GM12878 (cell line): ENCODE measurements around the gene CRYBA2. TPM values are rescaled to one million over a fixed set of nuclear protein-coding genes. Genes with fewer than 3 reads are reported as not detected.
A peak's percentile ranks its signal among the peaks of the same experiment; 100 is the strongest.

ENCODE experiments used
- ATAC-seq: fragments of 200-7000 bp; cut with Tn5 transposase; 3 replicates; pipeline ENCODE4 v1.9.1; 2020; ENCODE audit warnings: mild to moderate bottlenecking, moderate library complexity
- BruUV-seq: library from RNA; stranded (reverse); fragments of 400-500 nt; replicated peaks from 2 replicates; lab custom pipeline; 2021; lab: Mats Ljungman, UMichigan
- CTCF ChIA-PET: fragments of 300-600 bp; sonication (Branson Sonifier 250); formaldehyde crosslinking; extraction: SDS; loops from one replicate; lab custom pipeline; 2021; ENCODE audit warnings: inconsistent platforms; lab: Yijun Ruan, JAX
- POLR2A ChIA-PET: fragments of 350-600 bp; formaldehyde crosslinking; extraction: SDS; loops from one replicate; lab custom pipeline; 2021; ENCODE audit warnings: inconsistent platforms; lab: Charles Lee
- RAD21 ChIA-PET: fragments of 300-600 bp; sonication (Branson Sonifier 250); formaldehyde crosslinking; loops from one replicate; lab custom pipeline; 2023; ENCODE audit warnings: antibody characterized with exemption; ENCODE audit not compliant: unreplicated experiment; lab: Charles Lee
- SMC1A ChIA-PET: fragments of 300-600 bp; sonication (Branson Sonifier 250); formaldehyde crosslinking; loops from one replicate; lab custom pipeline; 2023; ENCODE audit not compliant: unreplicated experiment, uncharacterized antibody; lab: Charles Lee
- DNase-seq: peaks from one replicate; pipeline ENCODE4 v3.0.0-alpha.2; 2011; ENCODE audit warnings: low read depth, low spot score
- FAIRE-seq: peaks from 3 replicates; lab custom pipeline; 2011; peaks lifted over from hg19 to GRCh38; lab: Jason Lieb, UNC
- H2AFZ ChIP-seq: 2 replicates; pipeline ENCODE4 v1.6.0; 2011; ENCODE audit warnings: low read depth, low read length, control low read depth; ENCODE audit not compliant: control insufficient read depth
- H3K27ac ChIP-seq: 2 replicates; pipeline ENCODE4 v1.5.1; 2011; ENCODE audit warnings: control low read depth; ENCODE audit not compliant: control insufficient read depth, insufficient read depth
- H3K27me3 ChIP-seq, 2 experiments: replicated peaks in 1 of 2; 2 replicates each; pipeline versions ENCODE4 v1.6.0 to v1.6.1; 2011; ENCODE audit warnings: low read length in 1 of 2; ENCODE audit not compliant: control insufficient read depth in 2 of 2, insufficient read depth in 2 of 2
- H3K36me3 ChIP-seq, 2 experiments: 2 replicates each; pipeline ENCODE4 v1.5.1; 2011; ENCODE audit warnings: low read length in 1 of 2; ENCODE audit not compliant: control insufficient read depth in 2 of 2, insufficient read depth in 2 of 2
- H3K4me1 ChIP-seq: 2 replicates; pipeline ENCODE4 v1.6.1; 2011; ENCODE audit warnings: mild to moderate bottlenecking, low read length, moderate library complexity, mixed read lengths; ENCODE audit not compliant: control insufficient read depth, insufficient read depth
- H3K4me2 ChIP-seq: 2 replicates; pipeline ENCODE4 v1.6.0; 2011; ENCODE audit warnings: control low read depth; ENCODE audit not compliant: control insufficient read depth, insufficient read depth
- H3K4me3 ChIP-seq: fragments of 200-600 bp; sonication (generic); 2 replicates; pipeline ENCODE4 v1.5.1; 2016
- H3K79me2 ChIP-seq: 2 replicates; pipeline ENCODE4 v1.6.0; 2011; ENCODE audit warnings: low read length; ENCODE audit not compliant: control insufficient read depth, insufficient read depth
- H3K9ac ChIP-seq: 2 replicates; pipeline ENCODE4 v1.8.0; 2011; ENCODE audit warnings: low read length, control low read depth, mixed read lengths; ENCODE audit not compliant: control insufficient read depth, insufficient read depth
- H3K9me3 ChIP-seq: replicated peaks from 3 replicates; pipeline ENCODE4 v1.5.1; 2011; ENCODE audit warnings: mild to moderate bottlenecking, low read length; ENCODE audit not compliant: control insufficient read depth, insufficient read depth
- H4K20me1 ChIP-seq: 2 replicates; pipeline ENCODE4 v1.6.0; 2011; ENCODE audit not compliant: control insufficient read depth, insufficient read depth
- CREB1 ChIP-seq: IDR thresholded peaks from 2 replicates; pipeline ENCODE4 v1.6.1; 2012; ENCODE audit warnings: low read depth, mild to moderate bottlenecking, inconsistent platforms
- CTCF ChIP-seq, 3 experiments: IDR thresholded peaks in 2 of 3; conservative IDR thresholded peaks in 1 of 3; 2 replicates each; pipeline ENCODE4 v1.5.1; 2011; ENCODE audit warnings: low read depth in 3 of 3, low read length in 3 of 3, mild to moderate bottlenecking in 3 of 3, control low read depth in 2 of 3, moderate library complexity in 2 of 3, inconsistent platforms in 1 of 3, mixed read lengths in 1 of 3; ENCODE audit not compliant: control insufficient read depth in 2 of 3, insufficient read depth in 1 of 3; ENCODE audit errors: extremely low read depth in 1 of 3
- EGR1 ChIP-seq, 2 experiments: IDR thresholded peaks; 1 replicate in 1 of 2; 2 replicates in 1 of 2; pipeline ENCODE4 v1.6.1; 2011 to 2012; ENCODE audit warnings: low read depth in 2 of 2, low read length in 2 of 2, borderline replicate concordance in 1 of 2, mild to moderate bottlenecking in 1 of 2, moderate library complexity in 1 of 2
- HDAC6 ChIP-seq: fragments of 200-600 bp; sonication (generic); IDR thresholded peaks from one replicate; pipeline ENCODE4 v1.8.0; 2017; ENCODE audit warnings: antibody characterized with exemption; ENCODE audit not compliant: unreplicated experiment
- IKZF1 ChIP-seq: fragments of 450-650 bp; conservative IDR thresholded peaks from 2 replicates; pipeline ENCODE4 v1.6.1; 2017; ENCODE audit warnings: antibody characterized with exemption, mild to moderate bottlenecking
- IRF5 ChIP-seq: fragments of 450-650 bp; IDR thresholded peaks from 2 replicates; pipeline ENCODE4 v1.6.1; 2017; ENCODE audit warnings: borderline replicate concordance
- PML ChIP-seq: IDR thresholded peaks from 2 replicates; pipeline ENCODE4 v1.6.1; 2012; ENCODE audit warnings: low read length, inconsistent platforms
- POLR2A ChIP-seq: IDR thresholded peaks from 2 replicates; pipeline ENCODE4 v1.6.1; 2011; ENCODE audit warnings: low read depth, mild to moderate bottlenecking, low read length
- TCF7 ChIP-seq: IDR thresholded peaks from 2 replicates; pipeline ENCODE4 v1.6.1; 2014; ENCODE audit warnings: antibody characterized with exemption, borderline replicate concordance
- WGBS: methylation state at CpG from one replicate; pipeline ENCODE4 v1.1.6; 2016; ENCODE audit warnings: low lambda C conversion rate; ENCODE audit not compliant: insufficient replicate concordance, insufficient coverage; ENCODE audit errors: missing lambda C conversion rate; 5-methylcytosine and 5-hydroxymethylcytosine counted together
- in situ Hi-C: fragments of 300-500 bp; cut with MboI; formaldehyde crosslinking; loops from 9 replicates; pipeline ENCODE4 v1.14.3; 2018; ENCODE audit warnings: mixed read lengths
- intact Hi-C: fragments of 100-400 bp; cut with micrococcal nuclease; formaldehyde crosslinking; loops from one replicate; pipeline ENCODE4 v1.14.2; 2022; ENCODE audit not compliant: unreplicated experiment
- polyA plus RNA-seq, 11 experiments: library from polyadenylated mRNA; depleted of rRNA in 4 of 11; unstranded in 6 of 11; stranded (reverse) in 5 of 11; fragments of >200 nt; fragmentation: Nextera tagmentation in 4 of 11; fragmentation: Illumina TruSeq in 1 of 11; extraction: Ambion mirVana in 4 of 11; extraction: Trizol in 1 of 11; gene quantifications; 1 replicate in 1 of 11; 2 replicates in 10 of 11; pipeline versions ENCODE4 v1.2.1 to v1.2.3, GENCODE V29; 2011 to 2016; ENCODE audit warnings: inconsistent platforms in 2 of 11, missing spikeins in 2 of 11, low read depth in 1 of 11
- total RNA-seq, 4 experiments: library from RNA; depleted of rRNA in 3 of 4; stranded (reverse); fragments of >200 nt in 3 of 4; fragmentation: Illumina TruSeq in 1 of 4; extraction: Trizol in 1 of 4; gene quantifications; 2 replicates each; pipeline versions ENCODE4 v1.2.1 to v1.2.3, GENCODE V29; 2013 to 2021
- TF ChIP-seq, protein P1 (sequence below): fragments of 150-350 bp; IDR thresholded peaks from 2 replicates; pipeline ENCODE4 v1.6.1; 2014; ENCODE audit warnings: mild to moderate bottlenecking, low read depth, low read length
- TF ChIP-seq, protein P2 (sequence below): fragments of 450-650 bp; IDR thresholded peaks from 2 replicates; pipeline ENCODE4 v1.6.1; 2014; ENCODE audit warnings: mild to moderate bottlenecking
- TF ChIP-seq, protein P3 (sequence below): fragments of 450-650 bp; formaldehyde crosslinking; IDR thresholded peaks from 2 replicates; pipeline ENCODE4 v1.4.0; 2020; ENCODE audit warnings: mild to moderate bottlenecking, moderate library complexity

CRYBA2 gene
- total and polyA plus RNA-seq, 10 of the 15 experiments (the other 5 are each of a cell fraction or from before 2014, with no cell fraction given): not detected

DNA sequence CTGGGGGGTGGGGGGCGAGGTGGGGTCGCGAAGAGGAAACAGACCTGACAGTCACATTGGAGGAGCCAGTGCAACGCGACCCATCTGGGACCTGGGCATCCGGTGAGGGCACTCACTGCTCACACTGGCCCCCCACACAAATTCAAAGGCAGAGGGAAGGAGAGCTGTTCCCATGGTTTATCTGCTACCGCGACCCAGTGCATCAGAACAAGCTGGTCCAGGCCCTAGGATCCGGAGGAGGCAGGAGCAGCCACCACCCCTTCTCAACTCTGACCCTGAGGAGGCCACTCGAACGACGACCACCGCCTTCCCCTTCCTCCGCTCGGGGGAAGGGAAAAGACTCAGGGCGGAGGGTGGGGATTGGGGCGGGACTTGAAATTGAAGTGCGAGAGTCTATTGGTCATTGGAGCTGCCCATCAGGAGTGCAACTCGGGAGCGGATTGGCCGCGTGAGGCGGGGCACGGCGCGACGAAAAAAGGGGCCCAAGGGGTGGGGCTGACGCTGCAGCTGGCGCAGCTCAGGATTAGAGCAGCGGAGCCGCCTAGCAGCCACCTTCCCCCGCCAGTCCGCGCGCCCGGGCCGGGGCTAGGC lies 34.0 kb downstream of the CRYBA2 start, which contains the start of gene CDK5R2 (continued):
- TF ChIP-seq EGR1 (IDR thresholded peaks at IDR 0.05; ENCODE audit: borderline replicate concordance in 1 of 2, low read depth in 2 of 2, low read length in 2 of 2) (no peak), CREB1 (peak; percentile 69; the same call in 1 of the 2 replicates), PML (no peak)

DNA sequence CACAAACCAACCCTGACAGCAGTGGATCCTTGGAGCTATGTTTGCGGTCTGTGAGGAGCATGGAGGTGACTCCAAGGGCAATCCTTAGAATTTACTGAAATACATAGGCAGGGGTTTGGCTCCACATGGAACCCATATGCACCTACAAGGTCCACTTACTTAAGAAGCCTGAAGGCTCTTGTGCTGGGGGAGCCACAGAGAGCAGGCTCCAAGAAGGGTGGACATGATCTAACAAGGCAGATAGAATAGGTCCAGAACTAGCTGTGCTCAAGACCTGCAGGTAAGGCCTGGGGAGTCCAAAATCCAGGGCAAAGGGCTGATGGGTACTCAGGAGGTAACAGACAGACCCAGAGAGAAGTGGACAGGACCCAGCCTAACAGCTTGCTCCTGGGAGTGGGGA lies 34.9 kb downstream of the CRYBA2 start:
- Histone ChIP-seq H3K9me3 (no peaks in the 10 kb centered on the region), H3K36me3 (no peaks in the 10 kb centered on the region), H4K20me1 (no peaks in the 10 kb centered on the region), H3K4me3 (no peak overlapping the region), H3K9ac (no peak overlapping the region), H3K79me2 (no peaks in the 10 kb centered on the region), H2AFZ (no peak overlapping the region), H3K4me2 (no peak overlapping the region), H3K27ac (no peak overlapping the region), H3K27me3 (peaks cover 12 to 13% of the 10 kb centered on the region in 2 experiments; a peak in 3 of 4 replicates), H3K4me1 (no peaks in the 10 kb centered on the region)
- in situ Hi-C loops: no loop called here
- SMC1A ChIA-PET: interaction anchor here (0.6 kb wide), 1 partner anchor 17 kb away, joined by 3 read pairs; no protein-coding TSS in a partner anchor
- ATAC-seq (no peak), FAIRE-seq (no peak), DNase-seq (no peak)
- WGBS: 80% methylated on average over 1 of the region's 1 CpG
- CTCF ChIA-PET: interaction anchor here (0.7 to 2.4 kb wide), 3 partner anchors 82 to 106 kb away, joined by 3 to 11 read pairs (median 3); no protein-coding TSS in a partner anchor
- intact Hi-C loops: no loop called here
- no TSS peak for BruUV-seq
- RAD21 ChIA-PET: no interaction called here
- POLR2A ChIA-PET: interaction anchor here (1.1 kb wide), 1 partner anchor 48 kb away, joined by 3 read pairs; no protein-coding TSS in a partner anchor
- TF ChIP-seq, protein P1, sequence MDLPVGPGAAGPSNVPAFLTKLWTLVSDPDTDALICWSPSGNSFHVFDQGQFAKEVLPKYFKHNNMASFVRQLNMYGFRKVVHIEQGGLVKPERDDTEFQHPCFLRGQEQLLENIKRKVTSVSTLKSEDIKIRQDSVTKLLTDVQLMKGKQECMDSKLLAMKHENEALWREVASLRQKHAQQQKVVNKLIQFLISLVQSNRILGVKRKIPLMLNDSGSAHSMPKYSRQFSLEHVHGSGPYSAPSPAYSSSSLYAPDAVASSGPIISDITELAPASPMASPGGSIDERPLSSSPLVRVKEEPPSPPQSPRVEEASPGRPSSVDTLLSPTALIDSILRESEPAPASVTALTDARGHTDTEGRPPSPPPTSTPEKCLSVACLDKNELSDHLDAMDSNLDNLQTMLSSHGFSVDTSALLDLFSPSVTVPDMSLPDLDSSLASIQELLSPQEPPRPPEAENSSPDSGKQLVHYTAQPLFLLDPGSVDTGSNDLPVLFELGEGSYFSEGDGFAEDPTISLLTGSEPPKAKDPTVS: no peak
- TF ChIP-seq CTCF (IDR thresholded peaks at IDR 0.05 in 2 of 3, conservative IDR thresholded peaks at IDR 0.05 in 1 of 3; ENCODE audit: control insufficient read depth in 2 of 3, extremely low read depth in 1 of 3, insufficient read depth in 1 of 3, low read depth in 3 of 3, low read length in 3 of 3) (no peak), POLR2A (no peak), TCF7 (no peak), IRF5 (no peak), HDAC6 (no peak), IKZF1 (no peak)
- TF ChIP-seq, protein P2, sequence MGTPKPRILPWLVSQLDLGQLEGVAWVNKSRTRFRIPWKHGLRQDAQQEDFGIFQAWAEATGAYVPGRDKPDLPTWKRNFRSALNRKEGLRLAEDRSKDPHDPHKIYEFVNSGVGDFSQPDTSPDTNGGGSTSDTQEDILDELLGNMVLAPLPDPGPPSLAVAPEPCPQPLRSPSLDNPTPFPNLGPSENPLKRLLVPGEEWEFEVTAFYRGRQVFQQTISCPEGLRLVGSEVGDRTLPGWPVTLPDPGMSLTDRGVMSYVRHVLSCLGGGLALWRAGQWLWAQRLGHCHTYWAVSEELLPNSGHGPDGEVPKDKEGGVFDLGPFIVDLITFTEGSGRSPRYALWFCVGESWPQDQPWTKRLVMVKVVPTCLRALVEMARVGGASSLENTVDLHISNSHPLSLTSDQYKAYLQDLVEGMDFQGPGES: no peak
- TF ChIP-seq, protein P3, sequence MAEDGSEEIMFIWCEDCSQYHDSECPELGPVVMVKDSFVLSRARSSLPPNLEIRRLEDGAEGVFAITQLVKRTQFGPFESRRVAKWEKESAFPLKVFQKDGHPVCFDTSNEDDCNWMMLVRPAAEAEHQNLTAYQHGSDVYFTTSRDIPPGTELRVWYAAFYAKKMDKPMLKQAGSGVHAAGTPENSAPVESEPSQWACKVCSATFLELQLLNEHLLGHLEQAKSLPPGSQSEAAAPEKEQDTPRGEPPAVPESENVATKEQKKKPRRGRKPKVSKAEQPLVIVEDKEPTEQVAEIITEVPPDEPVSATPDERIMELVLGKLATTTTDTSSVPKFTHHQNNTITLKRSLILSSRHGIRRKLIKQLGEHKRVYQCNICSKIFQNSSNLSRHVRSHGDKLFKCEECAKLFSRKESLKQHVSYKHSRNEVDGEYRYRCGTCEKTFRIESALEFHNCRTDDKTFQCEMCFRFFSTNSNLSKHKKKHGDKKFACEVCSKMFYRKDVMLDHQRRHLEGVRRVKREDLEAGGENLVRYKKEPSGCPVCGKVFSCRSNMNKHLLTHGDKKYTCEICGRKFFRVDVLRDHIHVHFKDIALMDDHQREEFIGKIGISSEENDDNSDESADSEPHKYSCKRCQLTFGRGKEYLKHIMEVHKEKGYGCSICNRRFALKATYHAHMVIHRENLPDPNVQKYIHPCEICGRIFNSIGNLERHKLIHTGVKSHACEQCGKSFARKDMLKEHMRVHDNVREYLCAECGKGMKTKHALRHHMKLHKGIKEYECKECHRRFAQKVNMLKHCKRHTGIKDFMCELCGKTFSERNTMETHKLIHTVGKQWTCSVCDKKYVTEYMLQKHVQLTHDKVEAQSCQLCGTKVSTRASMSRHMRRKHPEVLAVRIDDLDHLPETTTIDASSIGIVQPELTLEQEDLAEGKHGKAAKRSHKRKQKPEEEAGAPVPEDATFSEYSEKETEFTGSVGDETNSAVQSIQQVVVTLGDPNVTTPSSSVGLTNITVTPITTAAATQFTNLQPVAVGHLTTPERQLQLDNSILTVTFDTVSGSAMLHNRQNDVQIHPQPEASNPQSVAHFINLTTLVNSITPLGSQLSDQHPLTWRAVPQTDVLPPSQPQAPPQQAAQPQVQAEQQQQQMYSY: no peak
